K562 (cell line): ENCODE data around the gene ACSM6. TPM values are rescaled to one million over a fixed set of nuclear protein-coding genes. Genes with fewer than 3 reads are reported as not detected.

Source experiments
- BRD9 ChIP-seq: fragments of 450-650 bp; IDR thresholded peaks from 2 replicates; pipeline ENCODE4 v1.6.1; 2018; ENCODE audit warnings: low read depth; ENCODE audit not compliant: partially characterized antibody
- CHD1 ChIP-seq: fragments of 200-600 bp; sonication (generic); IDR thresholded peaks from one replicate; pipeline ENCODE4 v1.6.1; 2012; ENCODE audit warnings: mild to moderate bottlenecking, moderate library complexity, low read length, inconsistent platforms
- CREM ChIP-seq: IDR thresholded peaks from 2 replicates; pipeline ENCODE4 v1.6.1; 2014; ENCODE audit warnings: antibody characterized with exemption, low read depth
- DNMT1 ChIP-seq: fragments of 450-650 bp; IDR thresholded peaks from 2 replicates; pipeline ENCODE4 v1.6.1; 2016; ENCODE audit warnings: antibody characterized with exemption, mild to moderate bottlenecking
- EP400 ChIP-seq: fragments of 450-650 bp; IDR thresholded peaks from 2 replicates; pipeline ENCODE4 v1.6.1; 2017; ENCODE audit warnings: antibody characterized with exemption, mild to moderate bottlenecking, moderate library complexity
- NKRF ChIP-seq: fragments of 450-650 bp; IDR thresholded peaks from 2 replicates; pipeline ENCODE4 v1.6.1; 2016; ENCODE audit warnings: borderline replicate concordance
- NR2C1 ChIP-seq, 2 experiments: fragments of 450-650 bp; IDR thresholded peaks; 2 replicates each; pipeline ENCODE4 v1.6.1; 2017; ENCODE audit warnings: mild to moderate bottlenecking in 2 of 2, antibody characterized with exemption in 1 of 2, inconsistent platforms in 1 of 2, missing compliant biosample characterization in 1 of 2, missing genetic modification characterization in 1 of 2
- RAD51 ChIP-seq: fragments of 450-650 bp; IDR thresholded peaks from 2 replicates; pipeline ENCODE4 v1.7.1; 2016; ENCODE audit warnings: low read depth, mild to moderate bottlenecking, borderline replicate concordance
- RCOR1 ChIP-seq, 2 experiments: IDR thresholded peaks; 2 replicates each; pipeline ENCODE4 v1.6.1; 2012; ENCODE audit warnings: low read depth in 2 of 2, low read length in 2 of 2, borderline replicate concordance in 1 of 2, improper control_type of control experiment in 1 of 2
- RFX5 ChIP-seq: IDR thresholded peaks from 2 replicates; pipeline ENCODE4 v1.6.1; 2011; ENCODE audit warnings: low read depth, mild to moderate bottlenecking, improper control_type of control experiment, low read length
- SLC30A9 ChIP-seq: fragments of 250-450 bp; sonication (Bioruptor Pico); IDR thresholded peaks from 2 replicates; pipeline ENCODE4 v1.8.0; 2022; ENCODE audit warnings: mild to moderate bottlenecking, moderate library complexity
- SMARCB1 ChIP-seq: IDR thresholded peaks from 2 replicates; pipeline ENCODE4 v1.6.1; 2011; ENCODE audit warnings: improper control_type of control experiment, low read depth; ENCODE audit not compliant: insufficient read length
- STAT6 ChIP-seq: sonication (generic); formaldehyde crosslinking; IDR thresholded peaks from 2 replicates; pipeline ENCODE4 v1.8.1; 2023; ENCODE audit warnings: mild to moderate bottlenecking, missing genetic modification reagents
- THRAP3 ChIP-seq: fragments of 450-650 bp; IDR thresholded peaks from 2 replicates; pipeline ENCODE4 v1.6.1; 2016; ENCODE audit warnings: mild to moderate bottlenecking, inconsistent platforms, borderline replicate concordance
- ZNF696 ChIP-seq: fragments of 250-450 bp; sonication (Bioruptor Pico); conservative IDR thresholded peaks from 2 replicates; pipeline ENCODE4 v1.4.0; 2020; ENCODE audit warnings: mild to moderate bottlenecking, moderate library complexity
- ZNF766 ChIP-seq: fragments of 200-800 bp; sonication (Bioruptor generic); conservative IDR thresholded peaks from 2 replicates; pipeline ENCODE4 v1.6.1; 2016; ENCODE audit warnings: missing genetic modification characterization, missing compliant biosample characterization
- ZNF77 ChIP-seq: fragments of 250-450 bp; sonication (Bioruptor Pico); IDR thresholded peaks from 2 replicates; pipeline ENCODE4 v1.5.0; 2020
- polyA plus RNA-seq, 8 experiments: library from polyadenylated mRNA; depleted of rRNA in 4 of 8; stranded (reverse) in 5 of 8; unstranded in 3 of 8; fragments of >200 nt; fragmentation: Nextera tagmentation in 2 of 8; fragmentation: Illumina TruSeq in 1 of 8; extraction: Ambion mirVana in 2 of 8; extraction: Trizol in 1 of 8; gene quantifications; 2 replicates each; pipeline versions ENCODE4 v1.2.1 to v1.2.3, GENCODE V29; 2011 to 2014; ENCODE audit warnings: inconsistent platforms in 1 of 8, missing spikeins in 1 of 8
- total RNA-seq, 7 experiments: library from RNA; depleted of rRNA in 6 of 7; stranded (reverse); fragments of >200 nt in 6 of 7; fragmentation: Illumina TruSeq in 2 of 7; extraction: Trizol in 2 of 7; gene quantifications; 2 replicates each; pipeline versions ENCODE4 v1.2.1 to v1.2.3, GENCODE V29; 2011 to 2021; ENCODE audit warnings: low replicate concordance in 1 of 7
- TF ChIP-seq, protein P1 (sequence below), 2 experiments: IDR thresholded peaks in 1 of 2; conservative IDR thresholded peaks in 1 of 2; 2 replicates each; pipeline ENCODE4 v1.6.1; 2016; ENCODE audit warnings: low read depth in 2 of 2, mild to moderate bottlenecking in 1 of 2, missing compliant biosample characterization in 1 of 2, missing genetic modification characterization in 1 of 2, moderate library complexity in 1 of 2
- TF ChIP-seq, protein P2 (sequence below): fragments of 150-350 bp; conservative IDR thresholded peaks from 2 replicates; pipeline ENCODE4 v1.6.1; 2014; ENCODE audit warnings: low read length

ACSM6 gene
- total and polyA plus RNA-seq, 9 of the 15 experiments (the other 6 are each of a cell fraction or from before 2014, with no cell fraction given) = not detected

DNA sequence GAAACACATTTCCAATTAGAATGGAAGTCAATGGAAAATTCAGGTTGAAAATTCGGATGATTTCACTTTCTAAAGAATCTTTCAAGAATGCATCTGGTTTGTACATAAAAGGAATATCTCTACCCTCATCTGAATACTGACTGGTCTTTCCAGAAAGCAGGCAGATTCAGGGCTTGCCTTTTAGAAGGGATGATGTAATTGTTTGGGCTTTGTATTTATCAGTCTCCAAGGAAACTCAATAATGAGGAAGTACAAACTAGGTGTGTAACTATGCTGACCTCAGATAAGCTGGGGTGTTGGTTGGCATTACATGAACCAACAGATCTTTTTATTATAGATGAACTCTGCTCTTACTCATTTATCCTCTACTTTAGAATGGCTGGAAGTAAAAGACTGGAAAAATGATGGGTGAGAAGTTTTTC is 72.6 kb downstream of the ACSM6 start (continued):
- TF ChIP-seq, protein P1, sequence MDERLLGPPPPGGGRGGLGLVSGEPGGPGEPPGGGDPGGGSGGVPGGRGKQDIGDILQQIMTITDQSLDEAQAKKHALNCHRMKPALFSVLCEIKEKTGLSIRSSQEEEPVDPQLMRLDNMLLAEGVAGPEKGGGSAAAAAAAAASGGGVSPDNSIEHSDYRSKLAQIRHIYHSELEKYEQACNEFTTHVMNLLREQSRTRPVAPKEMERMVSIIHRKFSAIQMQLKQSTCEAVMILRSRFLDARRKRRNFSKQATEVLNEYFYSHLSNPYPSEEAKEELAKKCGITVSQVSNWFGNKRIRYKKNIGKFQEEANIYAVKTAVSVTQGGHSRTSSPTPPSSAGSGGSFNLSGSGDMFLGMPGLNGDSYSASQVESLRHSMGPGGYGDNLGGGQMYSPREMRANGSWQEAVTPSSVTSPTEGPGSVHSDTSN (CRISPR knock-in tag; IDR thresholded peaks at IDR 0.05; ENCODE audit: low read depth) = no peak
- TF ChIP-seq, protein P1 (tag; conservative IDR thresholded peaks at IDR 0.05; ENCODE audit: low read depth) = no peak
- TF ChIP-seq SLC30A9 (CRISPR knock-in tag) (no peak), THRAP3 (no peak), ZNF77 (CRISPR knock-in tag) (no peak), CHD1 (no peak), ZNF766 (CRISPR knock-in tag) (peak; percentile 52; the same call in 1 of the 2 replicates), NKRF (no peak), RFX5 (no peak), BRD9 (no peak), SMARCB1 (no peak), RCOR1 (IDR thresholded peaks at IDR 0.05; ENCODE audit: borderline replicate concordance in 1 of 2, low read depth in 2 of 2, low read length in 2 of 2) (no peak), CREM (peak; percentile 35; the same call in 1 of the 2 replicates), NR2C1 (IDR thresholded peaks at IDR 0.05) (peak; percentile 26; the same call in 1 of the 2 replicates), NR2C1 (tag; IDR thresholded peaks at IDR 0.05) (peak; percentile 75), EP400 (peak; percentile 59; the same call in 1 of the 2 replicates), DNMT1 (no peak), RAD51 (no peak), STAT6 (CRISPR knock-in tag) (no peak), ZNF696 (CRISPR knock-in tag) (no peak)
- TF ChIP-seq, protein P2, sequence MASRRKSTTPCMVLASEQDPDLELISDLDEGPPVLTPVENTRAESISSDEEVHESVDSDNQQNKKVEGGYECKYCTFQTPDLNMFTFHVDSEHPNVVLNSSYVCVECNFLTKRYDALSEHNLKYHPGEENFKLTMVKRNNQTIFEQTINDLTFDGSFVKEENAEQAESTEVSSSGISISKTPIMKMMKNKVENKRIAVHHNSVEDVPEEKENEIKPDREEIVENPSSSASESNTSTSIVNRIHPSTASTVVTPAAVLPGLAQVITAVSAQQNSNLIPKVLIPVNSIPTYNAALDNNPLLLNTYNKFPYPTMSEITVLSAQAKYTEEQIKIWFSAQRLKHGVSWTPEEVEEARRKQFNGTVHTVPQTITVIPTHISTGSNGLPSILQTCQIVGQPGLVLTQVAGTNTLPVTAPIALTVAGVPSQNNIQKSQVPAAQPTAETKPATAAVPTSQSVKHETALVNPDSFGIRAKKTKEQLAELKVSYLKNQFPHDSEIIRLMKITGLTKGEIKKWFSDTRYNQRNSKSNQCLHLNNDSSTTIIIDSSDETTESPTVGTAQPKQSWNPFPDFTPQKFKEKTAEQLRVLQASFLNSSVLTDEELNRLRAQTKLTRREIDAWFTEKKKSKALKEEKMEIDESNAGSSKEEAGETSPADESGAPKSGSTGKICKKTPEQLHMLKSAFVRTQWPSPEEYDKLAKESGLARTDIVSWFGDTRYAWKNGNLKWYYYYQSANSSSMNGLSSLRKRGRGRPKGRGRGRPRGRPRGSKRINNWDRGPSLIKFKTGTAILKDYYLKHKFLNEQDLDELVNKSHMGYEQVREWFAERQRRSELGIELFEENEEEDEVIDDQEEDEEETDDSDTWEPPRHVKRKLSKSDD = no peak
